ENCODE data around the gene SF3B5.
"Not testable (repeated sequence)": the region's sequence is repeated elsewhere in the genome, so short reads cannot be mapped to it uniquely, and the experiment has no call there.

Gene SF3B5

GRCh38 chr6:144062786-144063185, 32.6 kb downstream of the SF3B5 start:
- DNase-seq = no peak

GRCh38 chr6:144059139-144059538, 36.2 kb downstream of the SF3B5 start:
- DNase-seq = no peak

DNA sequence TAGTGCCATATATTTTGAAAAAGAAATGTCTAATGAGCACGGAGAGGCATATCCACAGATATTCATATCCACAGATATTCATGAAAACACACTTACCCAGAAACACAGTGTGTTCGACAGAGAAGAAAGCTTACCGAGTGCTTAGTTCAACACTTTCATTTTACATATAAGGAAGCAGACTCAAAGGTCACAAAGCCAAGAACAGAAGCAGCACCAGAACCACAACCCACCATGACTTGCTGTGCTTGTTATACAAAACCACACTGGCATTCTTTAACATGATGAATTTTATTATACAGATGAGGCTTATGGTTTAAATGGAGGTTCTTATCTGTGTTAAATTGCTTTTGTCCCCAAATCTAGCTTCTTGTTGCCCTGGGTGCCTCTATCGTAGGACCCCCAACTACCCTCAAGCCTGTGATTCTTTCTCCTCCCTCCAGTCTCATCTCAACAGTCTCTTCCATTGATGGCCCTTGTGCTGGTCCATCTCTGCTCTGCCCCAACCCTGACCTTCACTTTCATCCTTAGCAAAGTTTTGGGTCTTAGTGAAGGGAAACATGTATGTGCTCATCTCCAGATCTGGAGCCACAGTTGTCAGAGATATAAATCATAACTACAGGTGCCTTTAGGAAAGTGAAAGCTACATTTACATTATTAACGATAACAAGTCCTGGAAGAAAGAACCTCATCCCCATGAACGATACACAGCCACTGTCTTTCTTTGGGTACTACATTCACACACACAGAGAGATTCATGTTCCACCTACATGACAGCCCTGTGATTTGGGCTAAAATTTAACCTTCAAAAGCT, 40.0 kb downstream of the SF3B5 start:
- DNase-seq = no peak

- no peak for DNase-seq
Measured at GRCh38 chr6:144053601-144054000, 41.8 kb downstream of the SF3B5 start.

DNA sequence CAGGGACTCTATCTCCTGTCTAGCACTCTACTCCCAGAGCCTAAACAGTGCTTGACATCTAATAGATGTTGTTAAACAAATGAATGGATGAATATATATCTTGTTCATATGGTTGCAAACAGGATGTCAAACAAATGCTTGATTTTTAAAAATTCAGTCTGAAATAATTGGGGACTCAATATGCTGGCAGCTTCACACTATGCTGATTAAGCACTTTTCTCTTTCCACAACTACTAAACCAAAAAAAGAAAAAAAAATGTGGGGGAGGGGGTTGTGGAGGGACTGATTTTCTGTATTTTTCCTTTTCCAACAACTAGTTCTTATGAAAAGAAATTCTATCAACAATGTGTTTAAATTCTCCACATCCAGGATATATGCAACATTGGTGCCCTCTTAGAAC, 42.9 kb downstream of the SF3B5 start:
- no peak for DNase-seq

DNA sequence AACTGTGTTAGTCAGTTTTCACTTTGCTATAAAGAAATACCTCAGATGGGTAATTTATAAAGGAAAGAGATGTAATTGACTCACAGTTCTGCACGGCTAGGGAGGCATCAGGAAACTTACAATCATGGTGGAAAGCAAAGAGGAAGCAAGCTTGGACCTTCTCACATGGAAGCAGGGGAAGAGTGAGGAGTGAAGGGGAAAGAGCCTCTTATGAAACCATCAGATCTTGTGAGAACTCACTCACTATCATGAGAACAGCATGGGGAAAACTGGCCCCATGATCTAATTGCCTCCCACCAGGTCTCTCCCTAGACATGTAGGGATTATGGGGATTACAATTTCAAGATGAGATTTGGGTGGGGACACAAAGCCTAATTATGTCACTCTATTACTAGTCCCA, 46.0 kb downstream of the SF3B5 start:
- no peak for DNase-seq

DNA sequence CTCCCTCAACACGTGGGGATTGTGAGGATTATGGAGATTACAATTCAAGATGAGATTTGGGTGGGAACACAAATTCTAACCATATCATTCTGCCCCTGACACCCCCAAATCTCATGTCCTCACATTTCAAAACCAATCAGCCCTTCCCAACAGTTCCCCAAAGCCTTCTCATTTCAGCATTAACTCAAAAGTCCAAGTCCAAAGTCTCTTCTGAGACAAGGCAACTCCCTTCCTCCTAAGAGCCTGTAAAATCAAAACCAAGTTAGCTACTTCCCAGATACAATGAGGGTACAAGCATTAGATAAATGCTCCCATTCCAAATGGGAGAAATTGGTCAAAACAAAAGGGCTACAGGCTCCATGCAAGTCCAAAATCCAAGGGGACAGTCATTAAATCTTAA, 47.7 kb downstream of the SF3B5 start:
- DNase-seq = no peak

GRCh38 chr6:144046672-144047071, 48.7 kb downstream of the SF3B5 start:
- not testable (repeated sequence) for DNase-seq

GRCh38 chr6:144044989-144045388, 50.4 kb downstream of the SF3B5 start:
- DNase-seq = not testable (repeated sequence)
